KMS-11 (cell line): ENCODE results near the gene NCKAP5.
"Not testable (repeated sequence)": the region's sequence is repeated elsewhere in the genome, so short reads cannot be mapped to it uniquely, and the experiment has no call there.

Experiments
- H2AFZ ChIP-seq: fragments of 200-600 bp; sonication (generic); 2 replicates; pipeline ENCODE4 v1.6.1; 2016; ENCODE audit warnings: antibody characterized with exemption, mixed run types, low read depth
- H3K27ac ChIP-seq: fragments of 200-600 bp; sonication (generic); 2 replicates; pipeline ENCODE4 v1.6.1; 2016; ENCODE audit warnings: mild to moderate bottlenecking, mixed run types
- H3K27me3 ChIP-seq: fragments of 200-600 bp; sonication (generic); 2 replicates; pipeline ENCODE4 v1.6.1; 2017; ENCODE audit warnings: mild to moderate bottlenecking, low read depth, mixed run types, moderate library complexity; ENCODE audit not compliant: insufficient read depth
- H3K36me3 ChIP-seq: fragments of 200-600 bp; sonication (generic); 2 replicates; pipeline ENCODE4 v1.6.1; 2017; ENCODE audit warnings: mild to moderate bottlenecking, mixed run types; ENCODE audit not compliant: insufficient read depth
- H3K4me1 ChIP-seq: fragments of 200-600 bp; sonication (generic); 2 replicates; pipeline ENCODE4 v1.6.1; 2016; ENCODE audit warnings: mild to moderate bottlenecking, low read depth, mixed run types; ENCODE audit not compliant: poor library complexity, severe bottlenecking
- H3K4me2 ChIP-seq: fragments of 200-600 bp; sonication (generic); 2 replicates; pipeline ENCODE4 v1.7.0; 2016; ENCODE audit warnings: mild to moderate bottlenecking, mixed run types
- H3K4me3 ChIP-seq: fragments of 200-600 bp; sonication (generic); IDR thresholded peaks from 2 replicates; pipeline ENCODE4 v1.6.1; 2017; ENCODE audit warnings: low read depth, low read length, mixed read lengths; ENCODE audit not compliant: insufficient read depth
- H3K79me2 ChIP-seq: fragments of 200-600 bp; sonication (generic); 2 replicates; pipeline ENCODE4 v1.6.1; 2016; ENCODE audit warnings: low read depth, mixed run types; ENCODE audit not compliant: insufficient read depth
- H3K9ac ChIP-seq: fragments of 200-600 bp; sonication (generic); 2 replicates; pipeline ENCODE4 v1.6.1; 2016; ENCODE audit warnings: mild to moderate bottlenecking, mixed run types
- H4K20me1 ChIP-seq: fragments of 200-600 bp; sonication (generic); 2 replicates; pipeline ENCODE4 v1.6.1; 2016; ENCODE audit warnings: mild to moderate bottlenecking, mixed run types; ENCODE audit not compliant: insufficient read depth
- CTCF ChIP-seq: fragments of 200-600 bp; sonication (generic); conservative IDR thresholded peaks from 2 replicates; pipeline ENCODE4 v1.6.1; 2017; ENCODE audit warnings: low read depth, mild to moderate bottlenecking, antibody characterized with exemption, low read length, moderate library complexity, mixed read lengths

NCKAP5 gene

GRCh38 chr2:133215477-133215876 is 352.8 kb downstream of the NCKAP5 start:
- no peak for TF ChIP-seq CTCF
- peaks cover 28% of the 10 kb centered on the region for H3K4me1 ChIP-seq

GRCh38 chr2:133213651-133214050 is 354.6 kb downstream of the NCKAP5 start:
- no peaks in the 10 kb centered on the region for H3K79me2 ChIP-seq
- no peak overlapping the region for H3K27ac ChIP-seq
- H3K4me3 ChIP-seq: no peak overlapping the region
- no peak for TF ChIP-seq CTCF
- H4K20me1 ChIP-seq: no peaks in the 10 kb centered on the region
- H3K4me1 ChIP-seq: peaks cover 28% of the 10 kb centered on the region
- H3K36me3 ChIP-seq: no peaks in the 10 kb centered on the region
- no peak overlapping the region for H3K4me2 ChIP-seq
- no peak overlapping the region for H3K9ac ChIP-seq
- no peaks in the 10 kb centered on the region for H3K27me3 ChIP-seq
- no peak overlapping the region for H2AFZ ChIP-seq

More at GRCh38 chr2:133215477-133215876, 352.8 kb downstream of the NCKAP5 start:
- Histone ChIP-seq H3K27me3 (no peaks in the 10 kb centered on the region), H3K79me2 (no peaks in the 10 kb centered on the region), H2AFZ (no peak overlapping the region), H3K9ac (no peak overlapping the region), H3K4me3 (no peak overlapping the region), H4K20me1 (no peaks in the 10 kb centered on the region), H3K4me2 (no peak overlapping the region), H3K27ac (no peak overlapping the region), H3K36me3 (no peaks in the 10 kb centered on the region)

- H3K36me3 ChIP-seq: no peaks in the 10 kb centered on the region
- no peak overlapping the region for H2AFZ ChIP-seq
- no peak for TF ChIP-seq CTCF
- H3K4me2 ChIP-seq: no peak overlapping the region
- H3K79me2 ChIP-seq: no peaks in the 10 kb centered on the region
- no peaks in the 10 kb centered on the region for H4K20me1 ChIP-seq
- H3K27ac ChIP-seq: no peak overlapping the region
- H3K4me1 ChIP-seq: no peaks in the 10 kb centered on the region
- H3K27me3 ChIP-seq: no peaks in the 10 kb centered on the region
- no peak overlapping the region for H3K4me3 ChIP-seq
- no peak overlapping the region for H3K9ac ChIP-seq
These were observed 358.9 kb downstream of the NCKAP5 start for GRCh38 chr2:133209325-133209724.

- not testable (repeated sequence) for H3K27ac ChIP-seq, H3K4me3 ChIP-seq, H3K4me1 ChIP-seq
These were observed 361.6 kb downstream of the NCKAP5 start for GRCh38 chr2:133206666-133207065.

GRCh38 chr2:133204421-133204820 is 363.8 kb downstream of the NCKAP5 start:
- H3K9ac ChIP-seq: no peak overlapping the region
- no peak overlapping the region for H2AFZ ChIP-seq
- H3K36me3 ChIP-seq: no peaks in the 10 kb centered on the region
- H3K4me1 ChIP-seq: no peaks in the 10 kb centered on the region
- no peak overlapping the region for H3K4me2 ChIP-seq
- H3K4me3 ChIP-seq: no peak overlapping the region
- H4K20me1 ChIP-seq: no peaks in the 10 kb centered on the region
- no peaks in the 10 kb centered on the region for H3K27me3 ChIP-seq
- no peaks in the 10 kb centered on the region for H3K79me2 ChIP-seq
- no peak for TF ChIP-seq CTCF
- H3K27ac ChIP-seq: no peak overlapping the region

More at GRCh38 chr2:133206666-133207065, 361.6 kb downstream of the NCKAP5 start:
- not testable (repeated sequence) for H2AFZ ChIP-seq, H3K27me3 ChIP-seq, H3K4me2 ChIP-seq, H3K9ac ChIP-seq, H3K79me2 ChIP-seq, H3K36me3 ChIP-seq, H4K20me1 ChIP-seq
